HG02798 (cell line): ENCODE data around the gene POLR1A.

Source experiments
- ATAC-seq: cut with Tn5 transposase; IDR thresholded peaks from one replicate; pipeline ENCODE4 v1.9.1; 2021; ENCODE audit warnings: mild to moderate bottlenecking; ENCODE audit not compliant: unreplicated experiment, poor library complexity

Gene POLR1A

GRCh38 chr2:86025976-86026743, 79.5 kb downstream of the POLR1A start:
- ATAC-seq: no peak

GRCh38 chr2:86025229-86025820, 80.4 kb downstream of the POLR1A start:
- ATAC-seq: no peak

GRCh38 chr2:86023366-86023712, 82.3 kb downstream of the POLR1A start:
- ATAC-seq: no peak

- peak; percentile 82 for ATAC-seq
Measured at GRCh38 chr2:86022661-86023365, 82.9 kb downstream of the POLR1A start.

GRCh38 chr2:86021396-86022378, 84.0 kb downstream of the POLR1A start:
- no peak for ATAC-seq

- ATAC-seq: no peak
Measured at GRCh38 chr2:86020984-86021383, 84.7 kb downstream of the POLR1A start.

GRCh38 chr2:86019121-86019520, 86.6 kb downstream of the POLR1A start:
- no peak for ATAC-seq

- no peak for ATAC-seq
Measured at GRCh38 chr2:86017901-86018896, 87.5 kb downstream of the POLR1A start.

- ATAC-seq: no peak
Measured at GRCh38 chr2:86016581-86016980, 89.1 kb downstream of the POLR1A start.

GRCh38 chr2:86015699-86016098, 90.0 kb downstream of the POLR1A start:
- ATAC-seq: no peak

- ATAC-seq: no peak
Measured at GRCh38 chr2:86015006-86015405, 90.7 kb downstream of the POLR1A start.

GRCh38 chr2:86014493-86014892, 91.2 kb downstream of the POLR1A start:
- no peak for ATAC-seq

GRCh38 chr2:86012007-86012712, 93.5 kb downstream of the POLR1A start:
- no peak for ATAC-seq

- no peak for ATAC-seq
Measured at GRCh38 chr2:86011449-86011941, 94.2 kb downstream of the POLR1A start.

- ATAC-seq: no peak
Measured at GRCh38 chr2:86010083-86010482, 95.6 kb downstream of the POLR1A start.

- ATAC-seq: no peak
Measured at GRCh38 chr2:86006524-86006923, 99.2 kb downstream of the POLR1A start.

GRCh38 chr2:86003967-86004366, 101.7 kb downstream of the POLR1A start:
- ATAC-seq: no peak

- no peak for ATAC-seq
Measured at GRCh38 chr2:86003104-86003503, 102.6 kb downstream of the POLR1A start.
